ENCODE results near the gene BEGAIN. TPM values are rescaled to one million over a fixed set of nuclear protein-coding genes. Genes with fewer than 3 reads are reported as not detected.
A peak's percentile ranks its signal among the peaks of the same experiment; 100 is the strongest.

BEGAIN gene
- total RNA-seq, 1 donor from 2014 or later = 1.6 TPM

- TF ChIP-seq CTCF (IDR thresholded peaks at IDR 0.05; ENCODE audit: unreplicated experiment) = no peak
- no peaks in the 10 kb centered on the region for H3K9me3 Mint-ChIP-seq (ENCODE audit: unreplicated experiment)
- H3K27me3 Mint-ChIP-seq (ENCODE audit: unreplicated experiment) = peaks cover 13% of the 10 kb centered on the region
- H3K4me3 Mint-ChIP-seq (ENCODE audit: unreplicated experiment) = peak overlapping the region; percentile 79
- peaks cover 3% of the 10 kb centered on the region for H3K4me1 Mint-ChIP-seq (ENCODE audit: unreplicated experiment)
- DNase-seq (ENCODE audit: low spot score) = no peak
- no peaks in the 10 kb centered on the region for H3K36me3 Mint-ChIP-seq (ENCODE audit: low read depth, unreplicated experiment)
- no peak overlapping the region for H3K27ac Mint-ChIP-seq (ENCODE audit: unreplicated experiment)
These were observed 18.1 kb downstream of the BEGAIN start for GRCh38 chr14:100568998-100569733.

- peaks cover 16% of the 10 kb centered on the region for H3K27me3 Mint-ChIP-seq (ENCODE audit: unreplicated experiment)
- no peak for DNase-seq (ENCODE audit: low spot score)
- TF ChIP-seq CTCF (IDR thresholded peaks at IDR 0.05; ENCODE audit: unreplicated experiment) = no peak
- peaks cover 3% of the 10 kb centered on the region for H3K4me1 Mint-ChIP-seq (ENCODE audit: unreplicated experiment)
- H3K36me3 Mint-ChIP-seq (ENCODE audit: low read depth, unreplicated experiment) = no peaks in the 10 kb centered on the region
- no peaks in the 10 kb centered on the region for H3K9me3 Mint-ChIP-seq (ENCODE audit: unreplicated experiment)
- no peak overlapping the region for H3K4me3 Mint-ChIP-seq (ENCODE audit: unreplicated experiment)
- no peak overlapping the region for H3K27ac Mint-ChIP-seq (ENCODE audit: unreplicated experiment)
These were observed 18.8 kb downstream of the BEGAIN start for GRCh38 chr14:100568164-100568997.

GRCh38 chr14:100567877-100568163 lies 19.4 kb downstream of the BEGAIN start:
- no peak for TF ChIP-seq CTCF (IDR thresholded peaks at IDR 0.05; ENCODE audit: unreplicated experiment)
- Mint-ChIP-seq H3K36me3 (ENCODE audit: low read depth, unreplicated experiment) (no peaks in the 10 kb centered on the region), H3K9me3 (ENCODE audit: unreplicated experiment) (no peaks in the 10 kb centered on the region), H3K4me3 (ENCODE audit: unreplicated experiment) (no peak overlapping the region), H3K4me1 (ENCODE audit: unreplicated experiment) (peaks cover 1% of the 10 kb centered on the region), H3K27ac (ENCODE audit: unreplicated experiment) (no peak overlapping the region), H3K27me3 (ENCODE audit: unreplicated experiment) (peaks cover 16% of the 10 kb centered on the region)
- no peak for DNase-seq (ENCODE audit: low spot score)

- H3K36me3 Mint-ChIP-seq (ENCODE audit: low read depth, unreplicated experiment) = no peaks in the 10 kb centered on the region
- H3K4me3 Mint-ChIP-seq (ENCODE audit: unreplicated experiment) = no peak overlapping the region
- H3K27me3 Mint-ChIP-seq (ENCODE audit: unreplicated experiment) = peaks cover 18% of the 10 kb centered on the region
- no peak overlapping the region for H3K27ac Mint-ChIP-seq (ENCODE audit: unreplicated experiment)
- H3K9me3 Mint-ChIP-seq (ENCODE audit: unreplicated experiment) = no peaks in the 10 kb centered on the region
- no peak for DNase-seq (ENCODE audit: low spot score)
- H3K4me1 Mint-ChIP-seq (ENCODE audit: unreplicated experiment) = no peaks in the 10 kb centered on the region
- TF ChIP-seq CTCF (IDR thresholded peaks at IDR 0.05; ENCODE audit: unreplicated experiment) = no peak
These were observed 20.0 kb downstream of the BEGAIN start for GRCh38 chr14:100567009-100567876.
